HCT116 (cell line): ENCODE measurements around the gene OTOG. TPM values are rescaled to one million over a fixed set of nuclear protein-coding genes. Genes with fewer than 3 reads are reported as not detected.

ENCODE experiments used
- ATAC-seq: fragments of 200-7000 bp; cut with Tn5 transposase; 2 replicates; pipeline ENCODE4 v1.9.1; 2020; ENCODE audit warnings: mild to moderate bottlenecking, moderate library complexity
- BruUV-seq: library from RNA; stranded (reverse); fragments of 400-500 nt; replicated peaks from 2 replicates; lab custom pipeline; 2021; lab: Mats Ljungman, UMichigan
- CTCF ChIA-PET: fragments of 300-600 bp; sonication (Branson Sonifier 250); formaldehyde crosslinking; loops from one replicate; lab custom pipeline; 2021; ENCODE audit warnings: antibody characterized with exemption; lab: Charles Lee
- POLR2A ChIA-PET: fragments of 300-600, 350-600 bp; sonication (Branson Sonifier 250); formaldehyde crosslinking; loops from one replicate; lab custom pipeline; 2021; ENCODE audit warnings: antibody characterized with exemption; lab: Charles Lee
- RAD21 ChIA-PET, 2 experiments: fragments of 300-600 bp; sonication (Branson Sonifier 250); formaldehyde crosslinking; loops; one replicate each; lab custom pipeline; 2023; ENCODE audit warnings: low total read pairs in 2 of 2; ENCODE audit not compliant: uncharacterized antibody in 2 of 2, unreplicated experiment in 2 of 2, low non-redundant PET in 1 of 2; lab: Charles Lee
- DNase-seq: peaks from one replicate; pipeline ENCODE4 v3.0.0-alpha.2; 2010; ENCODE audit warnings: low read depth, low spot score
- H2AFZ ChIP-seq: fragments of 200-600 bp; shearing (Covaris generic), sonication (generic); 2 replicates; pipeline ENCODE4 v1.6.1; 2017; ENCODE audit warnings: low read depth, mixed run types, mixed read lengths, antibody characterized with exemption, low read length; ENCODE audit not compliant: poor library complexity, severe bottlenecking
- H3K27ac ChIP-seq: 2 replicates; pipeline ENCODE4 v1.5.1; 2012; ENCODE audit warnings: low read depth, low read length
- H3K27me3 ChIP-seq: fragments of 200-600 bp; sonication (generic); 2 replicates; pipeline ENCODE4 v1.6.1; 2016; ENCODE audit warnings: mixed run types, low read length, mixed read lengths; ENCODE audit not compliant: insufficient read depth
- H3K36me3 ChIP-seq, 2 experiments: fragments of 200-500 bp in 1 of 2; fragments of 200-600 bp in 1 of 2; sonication (Bioruptor generic) in 1 of 2; sonication (generic) in 1 of 2; 2 replicates each; pipeline versions ENCODE4 v1.5.1 to v1.6.1; 2014 to 2016; ENCODE audit warnings: low read length in 2 of 2, inconsistent platforms in 1 of 2, mixed read lengths in 1 of 2, mixed run types in 1 of 2; ENCODE audit not compliant: insufficient read depth in 2 of 2, control insufficient read depth in 1 of 2
- H3K4me1 ChIP-seq, 2 experiments: fragments of 200-600 bp in 1 of 2; sonication (generic) in 1 of 2; 2 replicates each; pipeline versions ENCODE4 v1.5.1 to v1.6.1; 2012 to 2017; ENCODE audit warnings: low read length in 2 of 2, inconsistent platforms in 1 of 2, mild to moderate bottlenecking in 1 of 2, mixed read lengths in 1 of 2, mixed run types in 1 of 2, moderate library complexity in 1 of 2; ENCODE audit not compliant: insufficient read depth in 2 of 2, control insufficient read depth in 1 of 2
- H3K4me2 ChIP-seq: fragments of 200-600 bp; sonication (generic); 2 replicates; pipeline ENCODE4 v1.6.1; 2017; ENCODE audit warnings: mixed run types, low read length, mixed read lengths
- H3K4me3 ChIP-seq, 2 experiments: fragments of 200-600 bp in 1 of 2; sonication (generic) in 1 of 2; replicated peaks in 1 of 2; 2 replicates each; pipeline ENCODE4 v1.5.1; 2011 to 2016; ENCODE audit warnings: low read length in 2 of 2, control low read depth in 1 of 2, low read depth in 1 of 2, mild to moderate bottlenecking in 1 of 2, mixed read lengths in 1 of 2, mixed run types in 1 of 2
- H3K79me2 ChIP-seq: fragments of 200-600 bp; sonication (generic); 2 replicates; pipeline ENCODE4 v1.6.1; 2017; ENCODE audit warnings: mild to moderate bottlenecking, mixed run types, low read length, moderate library complexity, mixed read lengths; ENCODE audit not compliant: insufficient read depth
- H3K9ac ChIP-seq: fragments of 200-600 bp; sonication (generic); 2 replicates; pipeline ENCODE4 v1.6.1; 2016; ENCODE audit warnings: low read length, mixed read lengths
- H3K9me2 ChIP-seq: fragments of 200-600 bp; sonication (generic), shearing (Covaris generic); 2 replicates; pipeline ENCODE4 v1.6.1; 2017; ENCODE audit warnings: mixed run types, mild to moderate bottlenecking, moderate library complexity; ENCODE audit not compliant: insufficient read depth
- H3K9me3 ChIP-seq, 2 experiments: fragments of 200-500 bp in 1 of 2; fragments of 200-600 bp in 1 of 2; sonication (Bioruptor generic) in 1 of 2; sonication (generic) in 1 of 2; 2 replicates each; pipeline ENCODE4 v1.6.1; 2014 to 2017; ENCODE audit warnings: low read length in 2 of 2, mixed read lengths in 2 of 2, inconsistent platforms in 1 of 2, low read depth in 1 of 2, mild to moderate bottlenecking in 1 of 2, mixed run types in 1 of 2, moderate library complexity in 1 of 2; ENCODE audit not compliant: control insufficient read depth in 1 of 2, insufficient read depth in 1 of 2
- H4K20me1 ChIP-seq: fragments of 200-600 bp; sonication (generic), shearing (Covaris generic); 2 replicates; pipeline ENCODE4 v1.6.1; 2017; ENCODE audit warnings: mixed run types, mild to moderate bottlenecking, moderate library complexity; ENCODE audit not compliant: insufficient read depth
- ATF3 ChIP-seq: IDR thresholded peaks from 2 replicates; pipeline ENCODE4 v1.6.1; 2012
- EGR1 ChIP-seq: IDR thresholded peaks from 2 replicates; pipeline ENCODE4 v1.6.1; 2012; ENCODE audit warnings: low read depth
- ELF1 ChIP-seq: IDR thresholded peaks from 2 replicates; pipeline ENCODE4 v1.6.1; 2012; ENCODE audit warnings: low read depth, borderline replicate concordance
- EZH2 ChIP-seq: fragments of 200-600 bp; sonication (generic); IDR thresholded peaks from 2 replicates; pipeline ENCODE4 v1.6.1; 2017; ENCODE audit warnings: antibody characterized with exemption, mixed run types
- EZH2phosphoT487 ChIP-seq: fragments of 200-600 bp; IDR thresholded peaks from 2 replicates; pipeline ENCODE4 v1.6.1; 2018; ENCODE audit warnings: antibody characterized with exemption, borderline replicate concordance
- JUND ChIP-seq: IDR thresholded peaks from 2 replicates; pipeline ENCODE4 v1.6.1; 2012
- MAX ChIP-seq: IDR thresholded peaks from 2 replicates; pipeline ENCODE4 v1.6.1; 2012
- POLR2AphosphoS5 ChIP-seq: IDR thresholded peaks from 2 replicates; pipeline ENCODE4 v1.6.1; 2011; ENCODE audit warnings: mild to moderate bottlenecking, low read depth, low read length, moderate library complexity
- RAD21 ChIP-seq: IDR thresholded peaks from 2 replicates; pipeline ENCODE4 v1.6.1; 2012; ENCODE audit warnings: low read depth, mild to moderate bottlenecking
- REST ChIP-seq: IDR thresholded peaks from 2 replicates; pipeline ENCODE4 v1.6.1; 2012; ENCODE audit warnings: low read depth
- SIN3A ChIP-seq: IDR thresholded peaks from 2 replicates; pipeline ENCODE4 v1.6.1; 2012; ENCODE audit warnings: low read depth
- TCF7L2 ChIP-seq: IDR thresholded peaks from 2 replicates; pipeline ENCODE4 v1.7.0; 2011; ENCODE audit warnings: borderline replicate concordance, inconsistent platforms; ENCODE audit not compliant: insufficient read depth, insufficient read length; ENCODE audit errors: extremely low read depth
- YY1 ChIP-seq: IDR thresholded peaks from 2 replicates; pipeline ENCODE4 v1.6.1; 2011; ENCODE audit warnings: low read length, low read depth, moderate library complexity, mild to moderate bottlenecking; ENCODE audit not compliant: insufficient replicate concordance; ENCODE audit errors: extremely low read depth
- ZFX ChIP-seq: fragments of 450-650 bp; IDR thresholded peaks from 2 replicates; pipeline ENCODE4 v1.6.1; 2017
- ZNF274 ChIP-seq: fragments of 200-500 bp; sonication (Bioruptor generic); IDR thresholded peaks from 2 replicates; pipeline ENCODE4 v1.6.1; 2014; ENCODE audit warnings: mild to moderate bottlenecking, low read depth, low read length, inconsistent platforms
- intact Hi-C: fragments of 100-400 bp; cut with micrococcal nuclease; formaldehyde crosslinking; loops from 2 replicates; pipeline ENCODE4 v1.10.0; 2022
- total RNA-seq: library from RNA; stranded (reverse); gene quantifications from one replicate; pipeline ENCODE4 v1.2.1, GENCODE V29; 2021; ENCODE audit not compliant: unreplicated experiment

Gene OTOG
- total RNA-seq, 1 experiment from 2014 or later = 0.07 TPM

- CTCF ChIA-PET = interaction anchor here (1.2 to 1.8 kb wide), 3 partner anchors 8 to 178 kb away, joined by 3 to 6 read pairs (median 3); partner anchors contain the start of gene USH1C
- H3K79me2 ChIP-seq = no peaks in the 10 kb centered on the region
- no peak overlapping the region for H3K27ac ChIP-seq
- DNase-seq (no peak), ATAC-seq (no peak)
- BruUV-seq = no TSS peak
- H4K20me1 ChIP-seq = no peaks in the 10 kb centered on the region
- intact Hi-C loops = no loop called here
- no peaks in the 10 kb centered on the region for H3K9me2 ChIP-seq
- no peaks in the 10 kb centered on the region for H3K9me3 ChIP-seq
- H3K36me3 ChIP-seq = no peaks in the 10 kb centered on the region
- POLR2A ChIA-PET = no interaction called here
- H3K4me1 ChIP-seq = peaks cover 0 to 3% of the 10 kb centered on the region in 2 experiments; a peak in 2 of 4 replicates
- TF ChIP-seq RAD21 (no peak), JUND (no peak), ATF3 (no peak), REST (no peak), EZH2 (no peak), MAX (no peak), SIN3A (no peak), TCF7L2 (no peak), EGR1 (no peak), EZH2phosphoT487 (no peak), YY1 (no peak), ZFX (no peak), POLR2AphosphoS5 (no peak), ZNF274 (no peak), ELF1 (no peak)
- no peaks in the 10 kb centered on the region for H3K27me3 ChIP-seq
- H3K4me3 ChIP-seq = no peak overlapping the region
- H3K9ac ChIP-seq = no peak overlapping the region
- H3K4me2 ChIP-seq = no peak overlapping the region
- H2AFZ ChIP-seq = no peak overlapping the region
- RAD21 ChIA-PET = no interaction called here
Observed at GRCh38 chr11:17552392-17553248, 5.6 kb downstream of the OTOG start.
